Upper lobe of left lung (tissue), 6 donors: ENCODE data around the gene COL4A6. TPM values are rescaled to one million over a fixed set of nuclear protein-coding genes. Genes with fewer than 3 reads are reported as not detected.
A peak's percentile ranks its signal among the peaks of the same experiment; 100 is the strongest.
"Not testable (repeated sequence)": the region's sequence is repeated elsewhere in the genome, so short reads cannot be mapped to it uniquely, and the experiment has no call there.

Source experiments
- ATAC-seq, 2 donors: fragments of 200-7000 bp; cut with Tn5 transposase; one replicate each; pipeline ENCODE4 v1.9.1; 2022; ENCODE audit warnings: mild to moderate bottlenecking in 2 of 2, moderate library complexity in 2 of 2; ENCODE audit not compliant: low FRiP score in 2 of 2
- DNase-seq, 2 donors: peaks; one replicate each; pipeline ENCODE4 v3.0.0-alpha.2; 2019 to 2020
- H3K27ac ChIP-seq, 4 donors: fragments of 200-600 bp; sonication (generic); one replicate each; pipeline ENCODE4 v1.5.1; 2016 to 2019
- H3K27me3 ChIP-seq, 4 donors: fragments of 200-600 bp; sonication (generic); one replicate each; pipeline ENCODE4 v1.5.1; 2017 to 2019
- H3K36me3 ChIP-seq, 4 donors: fragments of 200-600 bp; sonication (generic); one replicate each; pipeline ENCODE4 v1.5.1; 2016 to 2019
- H3K4me1 ChIP-seq, 4 donors: fragments of 200-600 bp; sonication (generic); one replicate each; pipeline ENCODE4 v1.5.1; 2018 to 2019
- H3K4me3 ChIP-seq, 4 donors: fragments of 200-600 bp; sonication (generic); one replicate each; pipeline ENCODE4 v1.5.1; 2017 to 2019; ENCODE audit warnings: mild to moderate bottlenecking in 2 of 4, moderate library complexity in 1 of 4
- H3K9me3 ChIP-seq, 4 donors: fragments of 200-600 bp; sonication (generic); one replicate each; pipeline ENCODE4 v1.5.1; 2018 to 2019
- EP300 ChIP-seq, 4 donors: sonication (generic); formaldehyde crosslinking; IDR thresholded peaks; one replicate each; pipeline ENCODE4 v1.5.1; 2017; ENCODE audit warnings: antibody characterized with exemption in 4 of 4, control low read depth in 2 of 4
- POLR2A ChIP-seq, 4 donors: fragments of 450-650 bp; IDR thresholded peaks; one replicate each; pipeline ENCODE4 v1.5.1; 2016 to 2017; ENCODE audit warnings: antibody characterized with exemption in 4 of 4, mild to moderate bottlenecking in 2 of 4
- POLR2AphosphoS5 ChIP-seq, 2 donors: sonication (generic); formaldehyde crosslinking; IDR thresholded peaks; one replicate each; pipeline ENCODE4 v1.5.1; 2017; ENCODE audit warnings: antibody characterized with exemption in 2 of 2
- WGBS, 2 donors: methylation state at CpG; one replicate each; pipeline ENCODE4 v1.1.5; 2017 to 2018; 5-methylcytosine and 5-hydroxymethylcytosine counted together
- total RNA-seq, 6 donors: library from RNA; depleted of rRNA in 4 of 6; stranded (reverse); fragments of >200 nt in 4 of 6; gene quantifications; one replicate each; pipeline versions ENCODE4 v1.1.0 to v1.2.1, GENCODE V29; 2016 to 2021
- TF ChIP-seq, protein P1 (sequence below), 6 experiments: fragments of 450-650 bp in 4 of 6; fragments of 200-600 bp in 2 of 6; sonication (generic) in 2 of 6; IDR thresholded peaks; one replicate each; pipeline ENCODE4 v1.5.1; 2016 to 2019; ENCODE audit warnings: antibody characterized with exemption in 6 of 6
- donor health status: DM: no; HTN: no; CAD: no; lungs with moderate emphysema.
- donor health status: DM: no; HTN: yes; CAD: no; lungs with severe emphysema.

The COL4A6 gene
- total RNA-seq, result 1 to 10 TPM in 5 of 6 donors, under 1 TPM in 1; 0.52 to 3.8 (median 2.2) TPM

DNA sequence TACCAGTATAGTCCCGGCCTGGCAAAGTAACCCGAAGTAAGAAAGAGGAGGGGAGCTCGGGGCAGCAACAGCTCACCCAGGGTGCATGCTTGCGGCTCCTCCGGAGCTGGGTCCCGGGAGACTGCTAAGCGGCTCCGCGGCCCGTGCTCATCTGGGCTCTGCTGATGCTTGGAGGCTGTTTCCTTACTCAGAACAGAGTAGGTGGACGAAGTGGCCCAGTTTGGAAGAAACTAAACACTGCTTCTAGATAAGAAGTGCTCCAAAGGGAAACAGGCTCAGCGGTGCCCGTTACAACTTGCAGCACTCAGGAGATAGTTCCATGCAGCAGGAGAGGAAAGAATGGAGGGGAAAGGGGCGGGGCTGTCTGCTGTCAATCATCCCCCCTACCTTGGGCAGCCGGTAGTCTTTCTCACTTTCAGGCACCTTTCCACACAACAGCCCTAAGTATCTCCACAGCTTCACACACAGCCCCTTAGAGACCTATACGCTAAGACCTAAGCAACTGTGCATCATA lies at the start of gene COL4A6:
Gene COL4A6 (minus strand): TSS at position 313 of the 514 bp plus-strand sequence. CDS start 226 bp downstream, at position 87.
- Histone ChIP-seq H3K9me3 (no peaks in the 10 kb centered on the region), H3K36me3 (no peaks in the 10 kb centered on the region), H3K27me3 (no peaks in the 10 kb centered on the region), H3K4me3 (peak within 1 kb of the TSS in 3 of 4 donors; percentile 39 to 53 (median 51)), H3K4me1 (no peaks in the 10 kb centered on the region), H3K27ac (peak within 1 kb of the TSS in 1 of 4 donors; percentile 59)
- ATAC-seq, result no peak
- peak; percentile 25 to 36 for DNase-seq
- 3 to 25% methylated on average over 7 to 16 of the region's 16 CpGs for WGBS, 2 donors
- TF ChIP-seq POLR2AphosphoS5 (IDR thresholded peaks at IDR 0.05) (no peak), EP300 (IDR thresholded peaks at IDR 0.05) (no peak), POLR2A (IDR thresholded peaks at IDR 0.05) (no peak)
- TF ChIP-seq, protein P1, sequence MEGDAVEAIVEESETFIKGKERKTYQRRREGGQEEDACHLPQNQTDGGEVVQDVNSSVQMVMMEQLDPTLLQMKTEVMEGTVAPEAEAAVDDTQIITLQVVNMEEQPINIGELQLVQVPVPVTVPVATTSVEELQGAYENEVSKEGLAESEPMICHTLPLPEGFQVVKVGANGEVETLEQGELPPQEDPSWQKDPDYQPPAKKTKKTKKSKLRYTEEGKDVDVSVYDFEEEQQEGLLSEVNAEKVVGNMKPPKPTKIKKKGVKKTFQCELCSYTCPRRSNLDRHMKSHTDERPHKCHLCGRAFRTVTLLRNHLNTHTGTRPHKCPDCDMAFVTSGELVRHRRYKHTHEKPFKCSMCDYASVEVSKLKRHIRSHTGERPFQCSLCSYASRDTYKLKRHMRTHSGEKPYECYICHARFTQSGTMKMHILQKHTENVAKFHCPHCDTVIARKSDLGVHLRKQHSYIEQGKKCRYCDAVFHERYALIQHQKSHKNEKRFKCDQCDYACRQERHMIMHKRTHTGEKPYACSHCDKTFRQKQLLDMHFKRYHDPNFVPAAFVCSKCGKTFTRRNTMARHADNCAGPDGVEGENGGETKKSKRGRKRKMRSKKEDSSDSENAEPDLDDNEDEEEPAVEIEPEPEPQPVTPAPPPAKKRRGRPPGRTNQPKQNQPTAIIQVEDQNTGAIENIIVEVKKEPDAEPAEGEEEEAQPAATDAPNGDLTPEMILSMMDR (IDR thresholded peaks at IDR 0.05), result no peak

DNA sequence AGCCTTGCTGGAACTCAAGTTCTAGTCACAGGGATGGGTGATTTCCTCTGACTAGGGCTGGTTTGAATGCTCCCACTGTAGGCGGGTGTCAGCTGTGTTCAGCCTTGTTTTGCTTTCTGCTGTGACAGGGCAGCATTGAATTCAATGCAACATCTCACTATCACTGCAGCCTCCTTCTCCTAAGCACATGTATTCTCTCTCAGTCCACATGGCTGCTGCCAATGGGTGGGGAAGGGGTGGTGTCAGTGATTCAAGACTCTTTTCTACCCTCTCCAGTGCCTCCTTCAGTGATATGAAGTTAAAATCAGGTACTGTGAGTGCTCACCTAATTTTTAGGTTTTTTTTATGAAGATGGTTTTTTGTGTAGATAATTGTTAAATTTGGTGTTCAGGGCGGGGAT lies 47.7 kb upstream of the COL4A6 start:
- no peak for DNase-seq
- Histone ChIP-seq H3K27me3 (no peaks in the 10 kb centered on the region), H3K27ac (no peak overlapping the region), H3K4me1 (no peaks in the 10 kb centered on the region), H3K4me3 (no peak overlapping the region), H3K36me3 (no peaks in the 10 kb centered on the region), H3K9me3 (peaks cover 0 to 5% (median 0%) of the 10 kb centered on the region in 4 donors)
- 86 to 100% methylated on average over 1 to 2 of the region's 2 CpGs for WGBS, 2 donors
- TF ChIP-seq EP300 (IDR thresholded peaks at IDR 0.05) (no peak), POLR2A (IDR thresholded peaks at IDR 0.05) (no peak), POLR2AphosphoS5 (IDR thresholded peaks at IDR 0.05) (no peak)
- TF ChIP-seq, protein P1 (IDR thresholded peaks at IDR 0.05), result no peak
- no peak for ATAC-seq

DNA sequence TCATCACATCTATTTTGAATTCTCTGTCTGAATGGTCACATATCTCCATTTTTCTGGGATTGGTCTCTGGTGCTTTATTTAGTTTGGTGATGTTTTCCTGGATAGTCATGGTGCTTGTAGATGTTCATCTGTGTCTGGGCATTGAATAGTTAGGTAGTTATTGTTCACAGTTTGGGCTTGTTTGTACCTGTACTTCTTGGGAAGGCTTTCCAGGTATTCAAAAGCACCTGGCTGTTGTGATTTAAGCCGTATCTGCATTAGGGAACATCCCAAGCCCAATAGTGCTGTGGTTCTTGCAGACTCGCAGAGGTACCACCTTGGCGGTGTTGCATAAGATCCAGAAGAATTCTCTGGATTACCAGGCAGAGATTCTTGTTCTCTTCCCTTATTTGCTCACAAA lies 46.0 kb upstream of the COL4A6 start:
- Histone ChIP-seq H3K27ac (no peak overlapping the region), H3K4me1 (no peaks in the 10 kb centered on the region), H3K9me3 (peaks cover 0 to 5% (median 0%) of the 10 kb centered on the region in 4 donors), H3K36me3 (no peaks in the 10 kb centered on the region), H3K27me3 (no peaks in the 10 kb centered on the region), H3K4me3 (no peak overlapping the region)
- TF ChIP-seq EP300 (IDR thresholded peaks at IDR 0.05) (no peak), POLR2AphosphoS5 (IDR thresholded peaks at IDR 0.05) (no peak), POLR2A (IDR thresholded peaks at IDR 0.05) (no peak)
- TF ChIP-seq, protein P1 (IDR thresholded peaks at IDR 0.05), result no peak
- 73% methylated on average over 3 of the region's 3 CpGs; no CpG with 5 or more reads in 1 of the 2 donors for WGBS, 2 donors
- ATAC-seq (no peak), DNase-seq (no peak)

DNA sequence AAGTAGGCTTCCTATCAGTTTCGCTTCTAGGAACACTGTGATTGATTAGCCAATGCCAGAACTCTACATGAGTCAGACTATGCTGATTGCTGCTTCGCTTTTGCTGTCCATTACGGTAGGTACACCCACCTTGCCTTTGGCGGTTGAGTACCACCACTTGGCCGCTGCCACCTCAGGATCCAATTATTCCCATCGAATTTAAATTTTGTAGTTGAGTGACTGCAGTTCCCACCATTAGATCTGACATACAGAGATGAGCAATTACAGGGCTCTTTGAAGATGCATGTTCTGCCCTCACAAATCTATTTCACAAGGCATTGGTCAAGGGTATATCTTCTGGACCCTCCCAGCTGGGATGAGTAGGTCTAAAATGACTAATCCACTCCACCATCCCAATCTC lies 43.3 kb upstream of the COL4A6 start:
- not testable (repeated sequence) for ATAC-seq, H3K36me3 ChIP-seq, H3K4me3 ChIP-seq, H3K27ac ChIP-seq, DNase-seq, H3K9me3 ChIP-seq, H3K4me1 ChIP-seq, H3K27me3 ChIP-seq
- 85 to 94% methylated on average over 6 of the region's 6 CpGs for WGBS, 2 donors

DNA sequence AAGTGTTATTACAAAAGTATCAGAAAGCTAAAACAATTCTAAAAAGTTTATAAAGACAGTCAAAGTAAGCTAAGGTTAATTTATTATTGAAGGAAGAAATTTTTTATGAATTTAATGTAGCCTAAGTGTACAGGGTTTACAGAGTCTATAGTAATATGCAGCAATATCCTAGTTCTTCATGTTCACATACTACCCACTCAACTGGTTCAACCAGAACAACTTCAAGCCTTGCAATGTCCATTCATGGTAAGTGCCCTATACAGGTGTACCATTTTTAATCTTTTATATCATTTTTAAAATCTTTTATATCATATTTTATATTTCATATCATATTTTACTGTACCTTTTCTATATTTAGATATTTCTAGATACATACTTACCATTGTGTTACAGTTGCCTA lies 35.8 kb upstream of the COL4A6 start:
- H3K4me3 ChIP-seq, result no peak overlapping the region
- TF ChIP-seq POLR2A (IDR thresholded peaks at IDR 0.05) (no peak), EP300 (IDR thresholded peaks at IDR 0.05) (no peak), POLR2AphosphoS5 (IDR thresholded peaks at IDR 0.05) (no peak)
- TF ChIP-seq, protein P1 (IDR thresholded peaks at IDR 0.05), result no peak
- no peak for ATAC-seq
- no peaks in the 10 kb centered on the region for H3K27me3 ChIP-seq
- DNase-seq, result no peak
- H3K27ac ChIP-seq, result no peak overlapping the region
- no peaks in the 10 kb centered on the region for H3K9me3 ChIP-seq
- H3K36me3 ChIP-seq, result no peaks in the 10 kb centered on the region
- no peaks in the 10 kb centered on the region for H3K4me1 ChIP-seq
